Measurements from ENCODE around the gene CYP2W1.

- TF ChIP-seq ATF3 (IDR thresholded peaks at IDR 0.05) = no peak
- no peak for TF ChIP-seq CBX3 (IDR thresholded peaks at IDR 0.05; ENCODE audit: low read depth)
- TF ChIP-seq SIN3A (IDR thresholded peaks at IDR 0.05; ENCODE audit: low read depth) = no peak
- TF ChIP-seq, protein P1, sequence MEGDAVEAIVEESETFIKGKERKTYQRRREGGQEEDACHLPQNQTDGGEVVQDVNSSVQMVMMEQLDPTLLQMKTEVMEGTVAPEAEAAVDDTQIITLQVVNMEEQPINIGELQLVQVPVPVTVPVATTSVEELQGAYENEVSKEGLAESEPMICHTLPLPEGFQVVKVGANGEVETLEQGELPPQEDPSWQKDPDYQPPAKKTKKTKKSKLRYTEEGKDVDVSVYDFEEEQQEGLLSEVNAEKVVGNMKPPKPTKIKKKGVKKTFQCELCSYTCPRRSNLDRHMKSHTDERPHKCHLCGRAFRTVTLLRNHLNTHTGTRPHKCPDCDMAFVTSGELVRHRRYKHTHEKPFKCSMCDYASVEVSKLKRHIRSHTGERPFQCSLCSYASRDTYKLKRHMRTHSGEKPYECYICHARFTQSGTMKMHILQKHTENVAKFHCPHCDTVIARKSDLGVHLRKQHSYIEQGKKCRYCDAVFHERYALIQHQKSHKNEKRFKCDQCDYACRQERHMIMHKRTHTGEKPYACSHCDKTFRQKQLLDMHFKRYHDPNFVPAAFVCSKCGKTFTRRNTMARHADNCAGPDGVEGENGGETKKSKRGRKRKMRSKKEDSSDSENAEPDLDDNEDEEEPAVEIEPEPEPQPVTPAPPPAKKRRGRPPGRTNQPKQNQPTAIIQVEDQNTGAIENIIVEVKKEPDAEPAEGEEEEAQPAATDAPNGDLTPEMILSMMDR (IDR thresholded peaks at IDR 0.05 in 2 of 3, conservative IDR thresholded peaks at IDR 0.05 in 1 of 3; ENCODE audit: borderline replicate concordance in 1 of 3, insufficient read depth in 1 of 3, low read depth in 2 of 3, low read length in 2 of 3) = no peak
- no peak for TF ChIP-seq SP1 (IDR thresholded peaks at IDR 0.05; ENCODE audit: low read depth)
- no peak for TF ChIP-seq POLR2A (IDR thresholded peaks at IDR 0.05; ENCODE audit: borderline replicate concordance, extremely low read depth, insufficient read depth, insufficient read length)
- TF ChIP-seq EGR1 (IDR thresholded peaks at IDR 0.05; ENCODE audit: low read depth) = no peak
- no peak for TF ChIP-seq CEBPB (IDR thresholded peaks at IDR 0.05; ENCODE audit: low read depth)
- TF ChIP-seq POLR2AphosphoS5 (IDR thresholded peaks at IDR 0.05; ENCODE audit: low read depth, low read length) = no peak
- TF ChIP-seq FOSL1 (IDR thresholded peaks at IDR 0.05; ENCODE audit: low read depth) = no peak
- TF ChIP-seq JUND (IDR thresholded peaks at IDR 0.05) = no peak
- TF ChIP-seq YY1 (IDR thresholded peaks at IDR 0.05; ENCODE audit: extremely low read depth, insufficient replicate concordance, low read depth, low read length) = no peak
- no peak for TF ChIP-seq TCF7L2 (IDR thresholded peaks at IDR 0.05; ENCODE audit: borderline replicate concordance, extremely low read depth, insufficient read depth, insufficient read length)
Observed at GRCh38 chr7:969403-969802, 13.6 kb upstream of the CYP2W1 start.
